Smooth muscle cell of the brain vasculature (primary cell): ENCODE data around the gene LTF.
"Not testable (repeated sequence)": the region's sequence is repeated elsewhere in the genome, so short reads cannot be mapped to it uniquely, and the experiment has no call there.

ENCODE experiments used
- DNase-seq: peaks from one replicate; pipeline ENCODE4 v3.0.0-alpha.2; 2012; ENCODE audit warnings: low read depth, low spot score

The LTF gene

DNA sequence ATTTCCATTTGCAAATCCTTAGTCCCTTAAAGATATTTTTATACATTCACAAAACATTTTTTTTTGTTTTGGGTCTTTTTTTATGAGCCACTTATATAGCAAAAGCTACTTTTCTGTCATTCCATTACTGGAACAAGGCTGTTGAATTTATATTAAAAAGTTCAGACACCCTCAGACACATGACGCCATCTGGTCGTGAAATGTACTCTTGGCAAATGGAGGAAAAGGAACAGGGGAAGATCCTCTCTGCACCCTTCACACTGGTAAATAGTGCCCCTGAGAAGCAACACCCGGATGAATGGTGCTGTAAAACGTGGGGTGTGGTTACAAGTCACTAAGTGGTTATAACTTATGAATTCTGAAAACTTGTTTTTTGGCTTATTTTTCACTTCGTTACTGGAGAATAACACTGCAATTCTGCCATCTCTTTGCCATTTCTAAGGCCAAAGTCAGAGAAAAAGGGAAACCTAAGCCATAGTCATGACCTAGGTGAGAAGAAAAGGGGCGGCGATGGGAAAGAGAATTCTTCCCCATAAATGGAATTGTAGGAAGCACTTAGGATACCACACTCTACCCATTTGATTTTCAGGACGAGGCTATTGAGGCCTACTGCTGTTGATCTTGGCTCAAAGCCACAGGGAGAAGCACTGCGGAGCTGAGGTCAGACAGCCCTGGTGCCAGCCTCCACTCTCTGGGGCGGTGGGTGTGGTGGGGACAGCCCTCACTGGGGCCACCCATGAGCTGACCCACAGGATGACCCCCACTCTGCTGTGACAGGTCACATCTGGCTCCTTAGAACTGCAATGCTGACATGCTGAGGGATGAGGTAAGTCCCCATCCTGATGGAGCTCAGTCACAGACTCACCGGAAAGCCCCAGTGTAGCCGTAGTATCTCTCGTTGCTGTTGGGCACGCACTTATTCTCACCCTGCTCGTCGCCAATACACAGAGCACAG lies 21.9 kb downstream of the LTF start:
- DNase-seq: peak; percentile 18

- DNase-seq: no peak
These were observed 24.0 kb downstream of the LTF start for GRCh38 chr3:46440531-46441294.

DNA sequence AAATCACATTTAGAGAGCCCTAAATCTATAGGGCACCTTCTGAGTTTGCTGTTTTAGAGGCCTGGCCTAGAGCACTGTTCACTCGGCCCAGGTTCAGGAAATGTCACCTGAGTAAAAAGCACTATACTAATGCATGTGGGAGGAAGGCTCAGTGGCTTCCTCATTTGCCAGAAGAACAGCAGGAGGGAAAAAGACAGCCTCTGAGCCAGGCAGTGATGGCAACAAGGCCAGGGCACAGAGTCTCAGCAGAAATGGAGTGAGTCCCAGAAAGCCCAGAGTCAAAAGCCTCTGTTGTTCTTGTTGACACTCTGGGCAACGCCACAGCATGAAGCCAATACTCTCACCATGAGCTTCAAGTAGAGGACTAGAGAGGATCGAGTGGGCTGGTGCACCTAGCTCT lies 25.9 kb downstream of the LTF start:
- no peak for DNase-seq

DNA sequence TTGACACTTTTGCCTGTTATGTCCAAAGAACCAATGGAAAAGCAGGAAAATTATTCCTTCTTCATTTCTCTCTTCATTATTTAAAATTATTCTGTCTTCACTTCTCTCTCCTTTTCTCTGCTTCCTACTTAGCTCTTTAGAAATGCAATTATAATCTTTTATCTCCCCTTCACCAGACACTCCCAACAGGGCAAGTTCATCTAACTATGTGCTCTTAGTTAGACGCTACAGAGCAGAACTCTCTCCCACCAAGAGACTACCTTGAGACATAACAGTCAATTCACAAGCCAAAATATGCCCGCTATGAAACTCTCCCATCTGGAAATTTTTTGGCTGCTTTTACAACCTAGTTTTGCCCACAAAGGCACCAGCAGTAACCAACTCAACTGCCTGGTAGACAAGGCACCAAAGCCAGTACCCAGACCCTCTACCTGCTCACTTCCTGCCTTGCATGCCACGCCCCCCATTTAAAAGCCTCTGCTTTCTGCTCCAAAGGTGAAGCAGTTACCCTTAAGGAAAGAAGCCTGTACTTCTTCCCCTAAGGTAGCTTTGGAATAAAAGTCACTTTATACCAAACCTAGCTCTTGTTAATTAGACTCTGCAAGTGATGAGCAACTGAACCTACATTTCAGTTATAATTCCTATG lies 29.5 kb downstream of the LTF start:
- DNase-seq: no peak

GRCh38 chr3:46433841-46434240 lies 30.9 kb downstream of the LTF start:
- DNase-seq: no peak

- DNase-seq: not testable (repeated sequence)
These were observed 31.6 kb downstream of the LTF start for GRCh38 chr3:46433118-46433517.

- not testable (repeated sequence) for DNase-seq
These were observed 32.8 kb downstream of the LTF start for GRCh38 chr3:46431905-46432304.

DNA sequence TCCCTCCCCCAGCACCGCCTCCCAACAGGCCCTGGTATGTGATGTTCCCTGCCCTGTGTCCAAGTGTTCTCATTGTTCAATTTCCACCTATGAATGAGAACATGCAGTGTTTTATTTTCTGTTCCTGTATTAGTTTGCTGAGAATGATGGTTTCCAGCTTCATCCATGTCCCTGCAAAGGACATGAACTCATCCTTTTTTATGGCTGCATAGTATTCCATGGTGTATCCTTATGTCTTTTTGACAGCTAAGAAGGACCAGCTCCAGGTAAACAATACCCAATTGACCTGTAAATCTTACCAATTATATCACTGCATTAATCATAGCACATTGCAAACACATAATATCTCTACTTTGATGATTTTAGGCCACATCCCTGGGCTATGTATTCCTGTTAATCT lies 33.8 kb downstream of the LTF start:
- DNase-seq: not testable (repeated sequence)

DNA sequence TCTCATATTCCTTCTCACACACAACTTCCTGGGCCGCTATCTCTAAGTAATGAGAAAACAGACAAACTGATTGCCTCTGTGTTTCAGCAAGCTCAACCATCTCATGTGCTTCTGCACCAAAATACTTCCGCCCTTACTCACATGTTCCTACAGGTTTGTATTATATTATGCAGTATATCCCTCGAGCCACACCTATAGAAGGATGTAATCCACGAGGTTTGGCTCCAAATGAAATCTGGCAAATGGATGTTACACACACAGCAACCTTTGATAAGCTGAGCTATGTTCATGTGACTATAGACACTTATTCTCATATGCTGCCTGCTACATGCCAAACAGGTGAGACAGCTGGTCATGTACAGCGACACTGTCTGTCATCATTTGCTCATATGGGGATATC lies 35.0 kb downstream of the LTF start:
- no peak for DNase-seq

DNA sequence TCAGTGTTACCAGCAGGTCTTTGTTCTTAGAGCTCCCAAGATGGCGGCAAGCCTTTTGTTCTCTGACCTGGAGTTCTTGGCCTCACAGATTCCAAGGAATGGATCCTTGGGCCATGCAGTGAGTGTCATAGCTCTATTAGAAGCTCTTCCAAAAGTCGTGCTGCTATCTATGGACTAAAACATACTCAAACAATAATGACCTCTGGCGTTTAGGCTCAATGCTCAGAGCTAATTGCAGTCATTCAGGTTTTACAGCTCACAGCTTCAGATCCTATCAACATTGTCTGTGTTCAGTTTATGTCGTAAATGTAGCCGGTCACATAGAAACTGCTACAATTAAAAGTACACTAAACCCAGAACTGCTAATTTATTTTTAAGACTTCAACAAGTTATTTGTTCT lies 35.5 kb downstream of the LTF start:
- no peak for DNase-seq

- no peak for DNase-seq
These were observed 36.5 kb downstream of the LTF start for GRCh38 chr3:46427916-46428833.

DNA sequence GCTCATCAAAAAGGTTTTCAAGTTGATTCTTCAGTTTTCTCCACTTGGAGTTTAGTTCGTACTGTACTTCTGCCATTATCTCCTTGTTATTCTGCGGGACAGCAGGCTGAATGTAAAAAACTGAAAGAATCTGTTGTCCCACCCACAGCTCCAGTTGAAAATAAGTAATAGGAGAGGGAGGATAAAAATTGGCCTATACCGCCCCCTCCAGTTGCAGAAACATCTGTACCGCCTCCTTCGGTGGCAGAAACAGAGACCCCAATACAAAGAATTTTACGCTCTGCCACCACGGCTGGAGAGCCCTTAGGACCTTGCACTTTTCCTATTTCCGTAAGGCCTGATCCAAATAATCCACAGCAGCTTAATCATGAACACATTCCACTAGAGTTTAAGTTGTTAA lies 37.3 kb downstream of the LTF start:
- DNase-seq: not testable (repeated sequence)

- DNase-seq: not testable (repeated sequence)
These were observed 38.2 kb downstream of the LTF start for GRCh38 chr3:46426476-46426875.

DNA sequence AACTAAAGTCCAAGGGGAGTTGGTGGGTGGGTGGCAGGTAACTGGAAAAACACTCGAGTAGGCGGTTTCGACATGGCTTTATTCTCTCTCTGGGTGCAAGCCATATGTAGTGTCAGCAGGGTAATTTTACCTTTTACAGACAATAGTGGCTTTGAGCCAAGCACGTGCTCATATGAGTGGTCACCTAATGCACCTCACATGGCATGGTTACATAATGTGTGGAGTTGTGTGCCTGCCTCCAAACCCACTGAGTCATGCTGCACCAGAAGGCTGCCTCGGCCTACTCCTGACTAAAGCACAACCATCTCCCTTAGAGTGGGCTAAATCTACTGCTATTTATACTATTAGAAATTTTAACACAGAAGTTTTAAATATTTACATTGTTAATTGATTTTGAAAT lies 41.1 kb downstream of the LTF start:
- no peak for DNase-seq

DNA sequence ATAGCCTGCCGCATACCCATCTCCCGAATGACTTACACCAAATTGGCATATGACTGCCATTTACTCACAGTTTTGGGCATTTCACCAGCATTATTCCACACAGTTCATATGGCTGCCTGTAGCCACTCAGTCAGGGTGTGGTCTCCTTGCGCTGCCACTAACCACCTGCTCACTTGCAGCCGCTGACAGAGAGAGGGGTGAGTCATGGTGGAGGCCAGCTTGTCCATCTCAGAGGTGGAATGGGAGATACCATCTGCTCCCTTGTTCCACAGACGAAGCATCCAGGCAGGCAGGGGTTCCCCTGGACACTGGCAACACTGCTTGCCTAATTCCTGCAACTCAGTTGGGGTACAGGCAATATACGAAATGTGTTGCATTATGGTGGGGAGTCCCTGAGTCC lies 42.1 kb downstream of the LTF start:
- no peak for DNase-seq

- DNase-seq: no peak
These were observed 43.8 kb downstream of the LTF start for GRCh38 chr3:46420931-46421330.

- no peak for DNase-seq
These were observed 44.9 kb downstream of the LTF start for GRCh38 chr3:46419816-46420215.

- DNase-seq: no peak
These were observed 46.7 kb downstream of the LTF start for GRCh38 chr3:46417841-46418611.

- no peak for DNase-seq
These were observed 47.7 kb downstream of the LTF start for GRCh38 chr3:46416811-46417510.
